GM12878 (cell line): ENCODE measurements around the gene SPATA1. TPM values are rescaled to one million over a fixed set of nuclear protein-coding genes. Genes with fewer than 3 reads are reported as not detected.

Experiments used
- ASH2L ChIP-seq: fragments of 300-600, 200-600 bp; sonication (generic); IDR thresholded peaks from 2 replicates; pipeline ENCODE4 v1.6.1; 2017; ENCODE audit warnings: low read depth, mild to moderate bottlenecking, borderline replicate concordance
- BACH1 ChIP-seq: fragments of 450-650 bp; IDR thresholded peaks from 2 replicates; pipeline ENCODE4 v1.6.1; 2017; ENCODE audit warnings: mild to moderate bottlenecking, borderline replicate concordance
- BHLHE40 ChIP-seq, 2 experiments: fragments of 450-650 bp in 1 of 2; IDR thresholded peaks; 2 replicates each; pipeline ENCODE4 v1.6.1; 2011 to 2017; ENCODE audit warnings: low read depth in 2 of 2, borderline replicate concordance in 1 of 2, improper control_type of control experiment in 1 of 2, low read length in 1 of 2, mild to moderate bottlenecking in 1 of 2
- DPF2 ChIP-seq: fragments of 450-650 bp; IDR thresholded peaks from 2 replicates; pipeline ENCODE4 v1.6.1; 2017; ENCODE audit warnings: mild to moderate bottlenecking
- FOXK2 ChIP-seq: fragments of 450-650 bp; IDR thresholded peaks from 2 replicates; pipeline ENCODE4 v1.6.1; 2017; ENCODE audit warnings: mild to moderate bottlenecking, moderate library complexity
- IRF3 ChIP-seq: fragments of 450-650 bp; IDR thresholded peaks from 2 replicates; pipeline ENCODE4 v1.6.1; 2014; ENCODE audit warnings: mild to moderate bottlenecking
- JUNB ChIP-seq: IDR thresholded peaks from 2 replicates; pipeline ENCODE4 v1.6.1; 2016; ENCODE audit warnings: antibody characterized with exemption, mild to moderate bottlenecking
- MYB ChIP-seq: fragments of 150-350 bp; IDR thresholded peaks from 2 replicates; pipeline ENCODE4 v1.6.1; 2014; ENCODE audit warnings: mild to moderate bottlenecking, low read depth, low read length, borderline replicate concordance
- NBN ChIP-seq: fragments of 450-650 bp; IDR thresholded peaks from 2 replicates; pipeline ENCODE4 v1.6.1; 2016
- NFYB ChIP-seq: IDR thresholded peaks from 2 replicates; pipeline ENCODE4 v1.6.1; 2011; ENCODE audit warnings: low read depth, mild to moderate bottlenecking, low read length, improper control_type of control experiment, moderate library complexity; ENCODE audit not compliant: insufficient read depth
- NR2F1 ChIP-seq: fragments of 450-650 bp; conservative IDR thresholded peaks from 2 replicates; pipeline ENCODE4 v1.6.1; 2017; ENCODE audit warnings: mild to moderate bottlenecking
- PBX3 ChIP-seq: IDR thresholded peaks from 2 replicates; pipeline ENCODE4 v1.6.1; 2011; ENCODE audit warnings: mild to moderate bottlenecking, low read depth, low read length, moderate library complexity; ENCODE audit not compliant: insufficient replicate concordance
- POLR2AphosphoS2 ChIP-seq: IDR thresholded peaks from 2 replicates; pipeline ENCODE4 v1.6.1; 2011; ENCODE audit warnings: low read depth, mild to moderate bottlenecking, low read length, improper control_type of control experiment, moderate library complexity
- POLR2AphosphoS5 ChIP-seq: IDR thresholded peaks from 2 replicates; pipeline ENCODE4 v1.6.1; 2011; ENCODE audit warnings: mild to moderate bottlenecking, low read length, inconsistent platforms
- POU2F2 ChIP-seq: IDR thresholded peaks from 3 replicates; pipeline ENCODE4 v1.6.1; 2011; ENCODE audit warnings: low read depth, mild to moderate bottlenecking, low read length, borderline replicate concordance
- RAD21 ChIP-seq: IDR thresholded peaks from 2 replicates; pipeline ENCODE4 v1.6.1; 2011; ENCODE audit warnings: mild to moderate bottlenecking, low read depth, low read length, moderate library complexity; ENCODE audit not compliant: insufficient read depth
- RBBP5 ChIP-seq: fragments of 200-600 bp; sonication (generic); conservative IDR thresholded peaks from 2 replicates; pipeline ENCODE4 v1.6.1; 2016
- RUNX3 ChIP-seq: IDR thresholded peaks from 2 replicates; pipeline ENCODE4 v1.6.1; 2012; ENCODE audit warnings: low read length, inconsistent platforms
- SIN3A ChIP-seq: IDR thresholded peaks from 2 replicates; pipeline ENCODE4 v1.6.1; 2012; ENCODE audit warnings: low read depth, low read length, improper control_type of control experiment
- SIX5 ChIP-seq: IDR thresholded peaks from 2 replicates; pipeline ENCODE4 v1.6.1; 2011; ENCODE audit warnings: mild to moderate bottlenecking, low read depth, low read length, moderate library complexity; ENCODE audit not compliant: severe bottlenecking
- SMAD5 ChIP-seq: IDR thresholded peaks from 2 replicates; pipeline ENCODE4 v1.6.1; 2016; ENCODE audit warnings: antibody characterized with exemption, low read depth
- SMC3 ChIP-seq: IDR thresholded peaks from 2 replicates; pipeline ENCODE4 v1.6.1; 2011; ENCODE audit warnings: low read length, improper control_type of control experiment, borderline replicate concordance
- SREBF1 ChIP-seq: IDR thresholded peaks from 2 replicates; pipeline ENCODE4 v1.6.1; 2012; ENCODE audit warnings: mild to moderate bottlenecking, low read length
- TCF7 ChIP-seq: IDR thresholded peaks from 2 replicates; pipeline ENCODE4 v1.6.1; 2014; ENCODE audit warnings: antibody characterized with exemption, borderline replicate concordance
- ZBED1 ChIP-seq: IDR thresholded peaks from 2 replicates; pipeline ENCODE4 v1.6.1; 2016; ENCODE audit warnings: borderline replicate concordance
- ZNF24 ChIP-seq: fragments of 450-650 bp; IDR thresholded peaks from 2 replicates; pipeline ENCODE4 v1.6.1; 2017; ENCODE audit warnings: antibody characterized with exemption, mild to moderate bottlenecking
- ZSCAN29 ChIP-seq: fragments of 450-650 bp; IDR thresholded peaks from 2 replicates; pipeline ENCODE4 v1.6.1; 2017; ENCODE audit warnings: mild to moderate bottlenecking, moderate library complexity
- ZZZ3 ChIP-seq: IDR thresholded peaks from 2 replicates; pipeline ENCODE4 v1.6.1; 2011; ENCODE audit warnings: low read depth; ENCODE audit not compliant: control insufficient read depth, insufficient read length
- polyA plus RNA-seq, 11 experiments: library from polyadenylated mRNA; depleted of rRNA in 4 of 11; unstranded in 6 of 11; stranded (reverse) in 5 of 11; fragments of >200 nt; fragmentation: Nextera tagmentation in 4 of 11; fragmentation: Illumina TruSeq in 1 of 11; extraction: Ambion mirVana in 4 of 11; extraction: Trizol in 1 of 11; gene quantifications; 1 replicate in 1 of 11; 2 replicates in 10 of 11; pipeline versions ENCODE4 v1.2.1 to v1.2.3, GENCODE V29; 2011 to 2016; ENCODE audit warnings: inconsistent platforms in 2 of 11, missing spikeins in 2 of 11, low read depth in 1 of 11
- total RNA-seq, 4 experiments: library from RNA; depleted of rRNA in 3 of 4; stranded (reverse); fragments of >200 nt in 3 of 4; fragmentation: Illumina TruSeq in 1 of 4; extraction: Trizol in 1 of 4; gene quantifications; 2 replicates each; pipeline versions ENCODE4 v1.2.1 to v1.2.3, GENCODE V29; 2013 to 2021
- TF ChIP-seq, protein P1 (sequence below): fragments of 450-650 bp; IDR thresholded peaks from 2 replicates; pipeline ENCODE4 v1.6.1; 2017; ENCODE audit warnings: mild to moderate bottlenecking

Gene SPATA1
- total and polyA plus RNA-seq, 10 of the 15 experiments (the other 5 are each of a cell fraction or from before 2014, with no cell fraction given), result 0.74 to 2.4 (median 1.9) TPM

GRCh38 chr1:84506002-84506728 lies at the start of gene SPATA1, which contains the start of gene GNG5 (continued):
- TF ChIP-seq SMAD5, result peak; percentile 78; the same call in 1 of the 2 replicates
- TF ChIP-seq ZBED1, result 0 out of 2 replicates have a peak, but pooled peaks have one; percentile 61
- TF ChIP-seq DPF2, result peak; percentile 73; the same call in 1 of the 2 replicates
- TF ChIP-seq RBBP5, result 0 out of 2 replicates have a peak, but pooled peaks have one; percentile 27
- peak; percentile 90 for TF ChIP-seq NR2F1
- TF ChIP-seq JUNB, result 0 out of 2 replicates have a peak, but pooled peaks have one; percentile 25
- TF ChIP-seq POU2F2, result no peak; the same call in 1 of the 3 replicates
- 0 out of 2 replicates have a peak, but pooled peaks have one; percentile 11 for TF ChIP-seq POLR2AphosphoS2
- TF ChIP-seq ASH2L, result no peak
- TF ChIP-seq SREBF1, result no peak
- TF ChIP-seq ZZZ3, result no peak
- peak; percentile 88 for TF ChIP-seq POLR2AphosphoS5
- TF ChIP-seq FOXK2, result no peak
- TF ChIP-seq NBN, result peak; percentile 97
- no peak for TF ChIP-seq NFYB
- TF ChIP-seq BACH1, result peak; percentile 81; the same call in 1 of the 2 replicates
- TF ChIP-seq MYB, result no peak
- no peak for TF ChIP-seq RAD21
- no peak for TF ChIP-seq ZSCAN29
- no peak for TF ChIP-seq PBX3
- no peak for TF ChIP-seq SIX5
- TF ChIP-seq TCF7, result no peak
- TF ChIP-seq SMC3, result no peak
- peak; percentile 69 for TF ChIP-seq RUNX3
- TF ChIP-seq IRF3, result no peak
- TF ChIP-seq, protein P1, sequence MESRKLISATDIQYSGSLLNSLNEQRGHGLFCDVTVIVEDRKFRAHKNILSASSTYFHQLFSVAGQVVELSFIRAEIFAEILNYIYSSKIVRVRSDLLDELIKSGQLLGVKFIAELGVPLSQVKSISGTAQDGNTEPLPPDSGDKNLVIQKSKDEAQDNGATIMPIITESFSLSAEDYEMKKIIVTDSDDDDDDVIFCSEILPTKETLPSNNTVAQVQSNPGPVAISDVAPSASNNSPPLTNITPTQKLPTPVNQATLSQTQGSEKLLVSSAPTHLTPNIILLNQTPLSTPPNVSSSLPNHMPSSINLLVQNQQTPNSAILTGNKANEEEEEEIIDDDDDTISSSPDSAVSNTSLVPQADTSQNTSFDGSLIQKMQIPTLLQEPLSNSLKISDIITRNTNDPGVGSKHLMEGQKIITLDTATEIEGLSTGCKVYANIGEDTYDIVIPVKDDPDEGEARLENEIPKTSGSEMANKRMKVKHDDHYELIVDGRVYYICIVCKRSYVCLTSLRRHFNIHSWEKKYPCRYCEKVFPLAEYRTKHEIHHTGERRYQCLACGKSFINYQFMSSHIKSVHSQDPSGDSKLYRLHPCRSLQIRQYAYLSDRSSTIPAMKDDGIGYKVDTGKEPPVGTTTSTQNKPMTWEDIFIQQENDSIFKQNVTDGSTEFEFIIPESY, result no peak
- peak; percentile 32 to 70; a peak in 2 of 4 replicates for TF ChIP-seq BHLHE40 (IDR thresholded peaks at IDR 0.05; ENCODE audit: borderline replicate concordance in 1 of 2, low read depth in 2 of 2, low read length in 1 of 2)
- TF ChIP-seq SIN3A, result peak; percentile 67; the same call in 1 of the 2 replicates
- TF ChIP-seq ZNF24, result no peak
